HG03045 (cell line): ENCODE data around the gene LRRTM4.

Source experiments
- ATAC-seq: cut with Tn5 transposase; IDR thresholded peaks from one replicate; pipeline ENCODE4 v1.9.1; 2021; ENCODE audit warnings: mild to moderate bottlenecking, moderate library complexity; ENCODE audit not compliant: unreplicated experiment

LRRTM4 gene

DNA sequence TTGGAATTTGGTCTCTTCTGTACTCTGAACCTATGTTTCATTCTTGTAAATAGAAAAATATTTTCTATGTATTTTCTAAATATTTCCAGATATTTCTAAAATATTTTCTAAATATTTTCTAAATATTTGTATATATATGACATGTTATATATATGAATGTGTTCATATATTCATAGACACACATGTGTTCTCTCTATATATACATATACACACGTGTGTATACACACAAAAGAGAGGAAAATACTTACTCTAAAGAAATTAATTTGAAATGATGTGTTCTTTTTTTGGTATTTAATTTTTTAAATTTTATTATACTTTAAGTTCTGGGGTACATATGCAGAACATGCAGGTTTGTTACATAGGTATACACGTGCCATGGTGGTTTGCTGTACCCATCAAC is 589.6 kb downstream of the LRRTM4 start:
- no peak for ATAC-seq

GRCh38 chr2:76930056-76930744 is 592.0 kb downstream of the LRRTM4 start:
- ATAC-seq: no peak

DNA sequence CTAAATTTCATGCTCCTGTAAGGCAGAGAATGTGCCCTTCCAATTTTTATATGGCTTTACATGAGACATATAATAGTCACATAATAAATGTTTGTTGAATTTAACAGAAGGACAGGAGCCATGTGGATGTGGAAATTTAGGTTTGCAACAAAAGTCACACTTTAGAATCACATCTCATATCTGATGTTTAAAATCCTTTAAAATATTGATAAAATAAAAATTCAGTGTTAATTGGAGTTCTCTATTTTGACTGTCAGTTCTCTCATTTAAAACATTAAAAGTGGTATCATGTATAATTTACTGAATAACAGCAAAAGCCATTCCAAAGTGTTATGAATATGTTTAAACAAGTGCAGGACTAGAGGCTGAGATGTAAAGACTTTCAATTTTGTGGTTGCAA is 594.1 kb downstream of the LRRTM4 start:
- no peak for ATAC-seq

DNA sequence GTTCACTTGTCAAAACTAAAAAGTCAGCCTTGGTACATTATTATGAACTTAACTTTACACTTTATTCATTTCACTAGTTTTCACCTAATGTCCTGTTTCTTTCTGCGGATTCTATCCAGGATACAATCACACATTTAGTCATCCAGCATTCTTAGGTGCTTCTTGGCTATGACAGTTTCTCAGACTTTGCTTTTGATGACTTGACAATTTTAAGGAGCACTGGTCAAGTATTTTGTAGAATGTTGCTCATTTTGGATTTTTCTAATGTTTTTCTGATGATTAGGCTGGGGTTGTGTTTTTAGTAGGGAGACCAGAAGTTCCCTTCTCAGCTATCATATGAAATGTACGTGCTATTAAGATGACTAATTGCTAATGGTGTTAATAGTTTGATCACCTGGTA is 601.2 kb downstream of the LRRTM4 start:
- no peak for ATAC-seq

- no peak for ATAC-seq
Measured at GRCh38 chr2:76895469-76895868, 626.7 kb downstream of the LRRTM4 start.

GRCh38 chr2:76870581-76870980 is 651.6 kb downstream of the LRRTM4 start:
- ATAC-seq: no peak

DNA sequence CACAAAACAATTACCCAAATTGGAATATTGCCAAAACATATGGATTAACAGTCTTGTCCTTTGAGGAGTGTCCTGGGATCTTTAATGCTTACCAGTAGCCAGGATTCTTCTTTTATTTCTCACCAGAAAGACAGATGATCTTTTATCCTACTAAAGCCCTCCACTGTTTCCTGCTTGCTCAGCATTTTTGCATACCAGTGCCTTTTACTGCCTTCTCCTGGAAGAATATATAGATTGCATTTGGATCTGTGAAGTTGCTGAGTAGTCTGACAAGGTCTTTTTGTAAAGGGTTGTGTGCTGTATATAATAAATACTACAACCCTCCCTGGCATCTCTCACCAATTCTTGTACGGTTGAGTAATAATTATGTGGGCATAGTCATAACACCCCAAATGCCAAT is 652.2 kb downstream of the LRRTM4 start:
- ATAC-seq: no peak

GRCh38 chr2:76867854-76868253 is 654.3 kb downstream of the LRRTM4 start:
- no peak for ATAC-seq

- no peak for ATAC-seq
Measured at GRCh38 chr2:76866464-76866863, 655.7 kb downstream of the LRRTM4 start.

- ATAC-seq: no peak
Measured at GRCh38 chr2:76862901-76863300, 659.3 kb downstream of the LRRTM4 start.

- ATAC-seq: no peak
Measured at GRCh38 chr2:76861708-76862107, 660.5 kb downstream of the LRRTM4 start.

DNA sequence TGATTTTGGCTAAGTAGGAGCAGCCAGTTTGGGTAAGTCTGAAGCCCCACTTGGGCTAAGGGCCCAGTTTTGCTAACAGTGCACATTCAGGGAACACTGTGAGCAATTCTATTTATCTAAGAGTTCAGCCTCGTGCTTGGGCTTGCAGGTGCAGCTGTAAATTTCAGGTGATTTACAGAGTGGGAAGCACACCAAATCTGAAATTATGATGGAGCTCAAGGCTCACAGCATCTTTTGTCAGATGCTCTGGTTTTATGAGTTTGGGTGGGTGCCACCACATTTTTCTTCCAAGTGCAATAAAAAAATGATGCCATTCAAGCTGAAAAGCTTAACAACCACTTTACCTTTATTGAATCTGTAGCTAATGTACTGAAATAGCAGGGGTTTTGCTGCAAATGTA is 671.2 kb downstream of the LRRTM4 start:
- ATAC-seq: no peak

DNA sequence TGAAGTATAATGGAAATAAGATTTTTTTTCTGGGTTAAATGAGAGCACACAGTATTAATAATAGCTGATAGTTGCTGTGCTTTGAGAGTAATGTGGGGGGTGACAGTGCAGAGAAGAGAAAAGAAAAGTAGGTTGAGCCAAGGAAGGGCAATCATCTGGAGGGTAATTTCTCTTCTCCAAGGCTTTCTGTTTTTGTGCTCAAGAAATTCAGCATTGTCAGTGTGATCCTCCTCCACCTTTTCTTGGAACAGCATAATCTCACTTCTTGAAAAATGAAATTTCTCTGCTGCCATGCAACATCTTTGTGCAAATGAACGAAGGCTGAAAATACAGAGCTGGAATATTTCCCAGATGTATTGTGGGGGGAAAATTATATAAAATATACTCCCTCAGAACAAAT is 673.1 kb downstream of the LRRTM4 start:
- no peak for ATAC-seq

DNA sequence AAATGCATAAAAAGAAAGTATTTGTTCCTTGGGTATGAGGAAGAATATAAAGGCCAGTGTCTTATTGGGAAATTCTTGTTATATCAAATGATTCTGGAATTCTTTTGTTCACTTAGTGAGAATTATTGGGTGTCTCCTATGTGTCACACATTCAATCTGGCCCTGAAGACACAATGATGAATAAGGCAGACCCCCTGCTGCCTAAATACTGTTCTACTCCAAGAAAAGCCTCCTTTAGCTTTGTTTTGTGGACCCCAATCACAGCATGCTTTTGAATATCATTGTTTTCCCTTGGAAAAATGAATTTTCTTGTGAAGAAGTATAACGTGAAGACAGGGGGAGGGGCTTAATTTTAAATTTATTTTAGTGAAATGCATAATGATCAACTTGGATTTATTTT is 682.4 kb downstream of the LRRTM4 start:
- ATAC-seq: no peak

GRCh38 chr2:76829374-76830234 is 692.6 kb downstream of the LRRTM4 start:
- ATAC-seq: no peak

- ATAC-seq: no peak
Measured at GRCh38 chr2:76826691-76827090, 695.5 kb downstream of the LRRTM4 start.

GRCh38 chr2:76825140-76825970 is 696.8 kb downstream of the LRRTM4 start:
- ATAC-seq: no peak

- no peak for ATAC-seq
Measured at GRCh38 chr2:76821731-76822130, 700.4 kb downstream of the LRRTM4 start.

DNA sequence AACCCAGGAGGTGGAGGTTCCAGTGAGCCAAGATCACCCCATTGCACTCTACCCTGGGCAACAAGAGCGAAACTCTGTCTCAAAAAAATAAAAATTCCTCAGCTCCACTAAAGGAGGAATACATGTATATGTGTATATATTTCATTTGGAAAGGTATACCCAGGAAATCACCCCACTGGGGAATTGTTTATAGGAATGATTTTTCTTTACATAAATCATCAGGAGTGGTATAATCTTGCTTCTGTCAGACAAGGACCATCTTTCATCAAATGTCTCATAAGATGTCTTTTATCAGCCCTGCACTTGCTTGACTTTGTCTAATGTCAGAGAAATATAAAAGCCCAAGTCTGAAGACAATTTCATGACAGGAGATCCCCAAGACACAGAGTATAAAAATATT is 709.1 kb downstream of the LRRTM4 start:
- ATAC-seq: no peak

GRCh38 chr2:76812156-76812555 is 710.0 kb downstream of the LRRTM4 start:
- ATAC-seq: no peak

- no peak for ATAC-seq
Measured at GRCh38 chr2:76809136-76809535, 713.0 kb downstream of the LRRTM4 start.
